Type B pancreatic cell (in vitro differentiated cells): ENCODE measurements around the gene IKBKE. TPM values are rescaled to one million over a fixed set of nuclear protein-coding genes. Genes with fewer than 3 reads are reported as not detected.
A peak's percentile ranks its signal among the peaks of the same experiment; 100 is the strongest.

Experiments
- DNase-seq: peaks from one replicate; pipeline ENCODE4 v3.0.0; 2021; ENCODE audit warnings: mixed read lengths; ENCODE audit not compliant: unreplicated experiment; ENCODE audit errors: extremely low spot score
- H3K27ac Mint-ChIP-seq: 2 replicates; pipeline ENCODE4 v1.8.0; 2021; ENCODE audit warnings: mild to moderate bottlenecking, mixed read lengths
- H3K27me3 Mint-ChIP-seq: 2 replicates; pipeline ENCODE4 v1.8.0; 2021; ENCODE audit warnings: mixed read lengths
- H3K36me3 Mint-ChIP-seq: 2 replicates; pipeline ENCODE4 v1.8.0; 2021; ENCODE audit warnings: mixed read lengths
- H3K4me1 Mint-ChIP-seq: one replicate; pipeline ENCODE4 v1.8.0; 2021; ENCODE audit warnings: mixed read lengths; ENCODE audit not compliant: unreplicated experiment
- H3K4me3 Mint-ChIP-seq: 2 replicates; pipeline ENCODE4 v1.8.0; 2021; ENCODE audit warnings: mild to moderate bottlenecking, mixed read lengths
- H3K9me3 Mint-ChIP-seq: 2 replicates; pipeline ENCODE4 v1.8.0; 2021; ENCODE audit warnings: mixed read lengths
- CTCF ChIP-seq: fragments of 200-600 bp; sonication (generic); conservative IDR thresholded peaks from 2 replicates; pipeline ENCODE4 v1.5.0; 2021; ENCODE audit warnings: antibody characterized with exemption, mild to moderate bottlenecking
- total RNA-seq: library from RNA; stranded (reverse); gene quantifications from 2 replicates; pipeline ENCODE4 v1.2.1, GENCODE V29; 2021; ENCODE audit warnings: low replicate concordance

IKBKE gene
- total RNA-seq, 1 donor from 2014 or later = 10.7 TPM

GRCh38 chr1:206487970-206488369, 17.7 kb downstream of the IKBKE start:
- no peaks in the 10 kb centered on the region for H3K9me3 Mint-ChIP-seq
- no peak for DNase-seq
- H3K4me1 Mint-ChIP-seq = peaks cover 13% of the 10 kb centered on the region
- H3K36me3 Mint-ChIP-seq = peaks cover 8% of the 10 kb centered on the region
- H3K4me3 Mint-ChIP-seq = no peak overlapping the region
- no peaks in the 10 kb centered on the region for H3K27me3 Mint-ChIP-seq
- TF ChIP-seq CTCF = no peak
- no peak overlapping the region for H3K27ac Mint-ChIP-seq

GRCh38 chr1:206488466-206488865, 18.2 kb downstream of the IKBKE start:
- Mint-ChIP-seq H3K27me3 (no peaks in the 10 kb centered on the region), H3K4me1 (peaks cover 13% of the 10 kb centered on the region), H3K9me3 (no peaks in the 10 kb centered on the region), H3K36me3 (peaks cover 5% of the 10 kb centered on the region), H3K27ac (no peak overlapping the region), H3K4me3 (no peak overlapping the region)
- DNase-seq = no peak
- TF ChIP-seq CTCF = no peak

GRCh38 chr1:206489980-206490770, 19.9 kb downstream of the IKBKE start:
- Mint-ChIP-seq H3K9me3 (no peaks in the 10 kb centered on the region), H3K4me1 (peaks cover 13% of the 10 kb centered on the region), H3K27me3 (no peaks in the 10 kb centered on the region), H3K36me3 (peaks cover 4% of the 10 kb centered on the region), H3K4me3 (no peak overlapping the region), H3K27ac (peak overlapping the region; percentile 31)
- peak; percentile 84 for DNase-seq
- peak; percentile 95 for TF ChIP-seq CTCF

GRCh38 chr1:206490771-206491405, 20.6 kb downstream of the IKBKE start:
- H3K27ac Mint-ChIP-seq = peak overlapping the region; percentile 31
- DNase-seq = no peak
- no peaks in the 10 kb centered on the region for H3K27me3 Mint-ChIP-seq
- H3K4me3 Mint-ChIP-seq = no peak overlapping the region
- peaks cover 13% of the 10 kb centered on the region for H3K4me1 Mint-ChIP-seq
- H3K9me3 Mint-ChIP-seq = no peaks in the 10 kb centered on the region
- TF ChIP-seq CTCF = no peak
- peaks cover 4% of the 10 kb centered on the region for H3K36me3 Mint-ChIP-seq

- no peaks in the 10 kb centered on the region for H3K9me3 Mint-ChIP-seq
- no peak for TF ChIP-seq CTCF
- no peak for DNase-seq
- peak overlapping the region; percentile 31 for H3K27ac Mint-ChIP-seq
- H3K27me3 Mint-ChIP-seq = no peaks in the 10 kb centered on the region
- H3K36me3 Mint-ChIP-seq = peaks cover 9% of the 10 kb centered on the region
- no peak overlapping the region for H3K4me3 Mint-ChIP-seq
- H3K4me1 Mint-ChIP-seq = peaks cover 18% of the 10 kb centered on the region
These were observed 21.3 kb downstream of the IKBKE start for GRCh38 chr1:206491616-206492015.
